WI38 (cell line): ENCODE results near the gene KCNJ6.
"Not testable (repeated sequence)": the region's sequence is repeated elsewhere in the genome, so short reads cannot be mapped to it uniquely, and the experiment has no call there.

Experiments
- H3K4me3 ChIP-seq: 2 replicates; pipeline ENCODE4 v1.5.1; 2011; ENCODE audit warnings: low read depth, mild to moderate bottlenecking, control low read depth, low read length
- CTCF ChIP-seq: IDR thresholded peaks from 2 replicates; pipeline ENCODE4 v1.5.1; 2012; ENCODE audit warnings: low read depth, mild to moderate bottlenecking, control low read depth, low read length

Gene KCNJ6

GRCh38 chr21:37763298-37763697, 153.0 kb downstream of the KCNJ6 start:
- H3K4me3 ChIP-seq: no peak overlapping the region
- TF ChIP-seq CTCF: no peak

DNA sequence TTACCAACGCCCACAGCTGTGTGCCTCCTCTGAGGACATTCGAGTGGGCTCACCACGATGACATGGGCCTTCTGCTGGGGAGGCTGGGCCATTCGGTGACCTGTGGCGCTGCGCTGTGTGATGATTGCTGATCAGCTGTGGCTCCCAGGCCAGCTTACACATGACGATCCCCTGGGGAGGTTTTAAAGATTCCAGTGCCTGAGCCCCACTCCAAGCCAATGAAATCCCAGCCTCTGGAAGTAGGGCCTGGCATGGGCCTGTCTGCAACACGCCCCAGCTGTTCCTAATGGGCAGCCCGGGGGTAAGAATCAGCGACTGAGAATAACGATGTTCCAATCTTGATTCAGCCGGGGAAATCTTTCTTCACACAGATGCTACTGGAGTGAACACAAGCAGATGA, 153.7 kb downstream of the KCNJ6 start:
- H3K4me3 ChIP-seq: no peak overlapping the region
- no peak for TF ChIP-seq CTCF

DNA sequence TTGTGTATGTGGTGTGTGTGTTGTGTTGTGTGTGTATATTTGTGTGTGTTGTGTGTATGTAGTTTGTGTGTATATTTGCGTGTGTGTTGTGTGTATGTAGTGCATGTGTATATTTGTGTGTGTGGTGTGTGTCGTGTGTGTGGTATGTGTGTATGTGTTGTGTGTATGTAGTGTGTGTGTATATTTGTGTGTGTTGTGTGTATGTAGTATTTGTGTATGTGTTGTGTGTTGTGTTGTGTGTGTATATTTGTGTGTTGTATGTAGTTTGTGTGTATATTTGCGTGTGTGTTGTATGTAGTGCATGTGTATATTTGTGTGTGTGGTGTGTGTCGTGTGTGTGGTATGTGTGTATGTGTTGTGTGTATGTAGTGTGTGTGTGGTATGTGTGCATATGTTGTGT, 154.9 kb downstream of the KCNJ6 start:
- not testable (repeated sequence) for H3K4me3 ChIP-seq

DNA sequence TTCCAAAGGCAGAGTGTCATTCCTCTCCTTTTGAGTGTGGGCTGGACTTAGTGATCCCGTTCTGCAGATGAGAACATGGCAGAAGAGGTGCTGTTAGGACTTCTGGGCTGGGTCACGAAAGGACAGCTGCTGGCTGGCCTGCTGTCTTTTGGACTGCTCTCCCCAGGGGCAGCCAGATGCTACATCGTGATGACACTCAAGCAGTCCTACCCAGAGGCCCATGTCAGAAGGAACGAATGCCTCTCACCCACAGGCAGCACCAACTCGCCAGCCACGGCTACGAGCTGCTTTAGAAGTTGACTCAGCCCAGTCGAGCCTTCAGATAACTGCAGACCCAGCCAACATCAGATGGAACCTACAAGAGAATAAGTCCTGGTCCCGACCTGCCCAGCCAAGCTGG, 156.5 kb downstream of the KCNJ6 start:
- TF ChIP-seq CTCF: no peak
- H3K4me3 ChIP-seq: no peak overlapping the region

DNA sequence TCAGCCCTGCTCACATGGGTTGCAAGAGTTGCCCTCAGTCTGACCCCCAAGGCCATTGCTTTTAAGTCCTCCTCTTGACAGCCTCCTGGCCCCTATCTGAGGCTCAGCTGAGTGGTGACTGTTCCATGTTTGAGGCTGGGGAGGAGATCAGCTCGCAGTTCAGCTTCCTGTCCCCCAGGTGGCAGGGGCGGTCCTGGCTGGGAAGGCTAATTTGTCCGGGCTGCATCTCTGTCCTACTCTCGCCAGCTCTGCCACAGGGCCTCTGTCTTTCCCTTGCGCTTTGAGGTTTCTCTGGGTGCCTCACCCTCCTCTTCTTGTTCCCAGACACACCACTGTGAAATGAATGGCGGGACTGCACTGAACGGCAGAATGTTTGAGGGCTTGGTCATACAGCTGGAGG, 157.3 kb downstream of the KCNJ6 start:
- TF ChIP-seq CTCF: peak; percentile 76
- H3K4me3 ChIP-seq: no peak overlapping the region

- no peak for TF ChIP-seq CTCF
- H3K4me3 ChIP-seq: no peak overlapping the region
Measured at GRCh38 chr21:37757606-37758376, 158.5 kb downstream of the KCNJ6 start.

DNA sequence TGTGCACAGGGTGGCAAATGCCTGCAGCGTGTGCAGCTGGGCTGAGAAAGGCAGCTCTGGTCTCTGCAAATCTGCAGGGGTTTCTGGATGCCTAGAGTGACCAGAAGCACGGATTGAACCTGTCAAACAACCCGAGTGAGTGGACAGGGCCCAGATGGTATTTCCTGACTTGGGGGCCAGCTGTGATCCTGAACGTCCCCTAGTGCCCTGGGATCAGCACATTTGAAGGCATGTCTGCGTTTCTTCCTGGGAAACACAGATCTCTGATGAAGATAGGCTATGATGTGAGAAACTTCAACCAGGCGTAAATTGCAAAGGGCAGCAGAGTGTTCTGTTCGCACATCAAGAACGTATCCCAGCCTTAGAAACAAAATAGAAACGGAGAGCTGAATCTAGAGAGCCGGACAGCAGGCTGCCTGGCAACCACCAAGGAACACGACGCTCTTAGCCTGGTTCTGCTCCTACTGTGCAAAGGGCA, 163.1 kb downstream of the KCNJ6 start:
- no peak overlapping the region for H3K4me3 ChIP-seq
- no peak for TF ChIP-seq CTCF
